Right lobe of liver (tissue), 4 donors: ENCODE measurements around the gene PDIA2.

Source experiments
- POLR2A ChIP-seq: fragments of 450-650 bp; IDR thresholded peaks from one replicate; pipeline ENCODE4 v1.6.1; 2017; ENCODE audit warnings: antibody characterized with exemption, mild to moderate bottlenecking
- TF ChIP-seq, protein P1 (sequence below), 4 donors: fragments of 200-600 bp in 3 of 4; fragments of 450-650 bp in 1 of 4; IDR thresholded peaks; one replicate each; pipeline versions ENCODE4 v1.5.1 to v1.8.0; 2016 to 2022; ENCODE audit warnings: antibody characterized with exemption in 4 of 4, mild to moderate bottlenecking in 2 of 4
- donor health status: DM: no; HTN: no; CAD: no.
- donor health status: DM: no; HTN: no; CAD: no.
- donor health status: DM: no; HTN: yes; CAD: no.

DNA sequence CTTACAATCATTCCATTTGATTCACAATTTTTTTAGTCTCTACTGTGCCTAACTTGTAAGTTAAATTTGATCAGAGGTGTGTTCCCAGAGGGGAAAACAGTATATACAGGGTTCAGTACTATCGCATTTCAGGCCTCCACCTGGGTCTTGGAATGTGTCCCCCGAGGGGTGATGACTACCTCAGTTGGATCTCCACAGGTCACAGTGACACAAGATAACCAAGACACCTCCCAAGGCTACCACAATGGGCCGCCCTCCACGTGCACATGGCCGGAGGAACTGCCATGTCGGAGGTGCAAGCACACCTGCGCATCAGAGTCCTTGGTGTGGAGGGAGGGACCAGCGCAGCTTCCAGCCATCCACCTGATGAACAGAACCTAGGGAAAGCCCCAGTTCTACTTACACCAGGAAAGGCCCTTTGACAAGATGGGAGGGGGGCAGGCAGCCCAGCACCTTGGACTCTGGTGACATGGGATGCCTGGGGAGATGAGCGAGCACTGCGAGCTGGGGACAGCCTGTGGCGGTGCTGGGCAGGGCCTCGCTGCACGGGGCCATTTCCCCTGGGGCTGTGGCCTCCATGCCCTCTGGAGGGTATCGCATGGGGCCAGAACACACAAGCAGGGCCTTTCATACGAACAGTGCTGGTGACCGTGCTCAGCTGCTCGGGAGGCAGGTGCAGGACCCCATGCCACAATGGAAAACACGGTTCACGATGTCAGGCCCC, 33.9 kb downstream of the PDIA2 start:
- TF ChIP-seq, protein P1, sequence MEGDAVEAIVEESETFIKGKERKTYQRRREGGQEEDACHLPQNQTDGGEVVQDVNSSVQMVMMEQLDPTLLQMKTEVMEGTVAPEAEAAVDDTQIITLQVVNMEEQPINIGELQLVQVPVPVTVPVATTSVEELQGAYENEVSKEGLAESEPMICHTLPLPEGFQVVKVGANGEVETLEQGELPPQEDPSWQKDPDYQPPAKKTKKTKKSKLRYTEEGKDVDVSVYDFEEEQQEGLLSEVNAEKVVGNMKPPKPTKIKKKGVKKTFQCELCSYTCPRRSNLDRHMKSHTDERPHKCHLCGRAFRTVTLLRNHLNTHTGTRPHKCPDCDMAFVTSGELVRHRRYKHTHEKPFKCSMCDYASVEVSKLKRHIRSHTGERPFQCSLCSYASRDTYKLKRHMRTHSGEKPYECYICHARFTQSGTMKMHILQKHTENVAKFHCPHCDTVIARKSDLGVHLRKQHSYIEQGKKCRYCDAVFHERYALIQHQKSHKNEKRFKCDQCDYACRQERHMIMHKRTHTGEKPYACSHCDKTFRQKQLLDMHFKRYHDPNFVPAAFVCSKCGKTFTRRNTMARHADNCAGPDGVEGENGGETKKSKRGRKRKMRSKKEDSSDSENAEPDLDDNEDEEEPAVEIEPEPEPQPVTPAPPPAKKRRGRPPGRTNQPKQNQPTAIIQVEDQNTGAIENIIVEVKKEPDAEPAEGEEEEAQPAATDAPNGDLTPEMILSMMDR (IDR thresholded peaks at IDR 0.05) = no peak
- TF ChIP-seq POLR2A = no peak
